GM21528 (cell line): ENCODE data around the gene RHO.

ENCODE experiments used
- ATAC-seq: cut with Tn5 transposase; IDR thresholded peaks from one replicate; pipeline ENCODE4 v1.9.1; 2021; ENCODE audit warnings: mild to moderate bottlenecking, moderate library complexity; ENCODE audit not compliant: unreplicated experiment, low FRiP score

RHO gene

GRCh38 chr3:129574206-129574605 is 45.8 kb downstream of the RHO start:
- no peak for ATAC-seq

- ATAC-seq, result no peak
Observed at GRCh38 chr3:129575233-129575996, 47.0 kb downstream of the RHO start.

GRCh38 chr3:129575997-129576384 is 47.6 kb downstream of the RHO start:
- ATAC-seq, result no peak

GRCh38 chr3:129576514-129577352 is 48.3 kb downstream of the RHO start:
- no peak for ATAC-seq

- ATAC-seq, result no peak
Observed at GRCh38 chr3:129577366-129577765, 48.9 kb downstream of the RHO start.

GRCh38 chr3:129577925-129578786 is 49.7 kb downstream of the RHO start:
- ATAC-seq, result no peak

GRCh38 chr3:129579991-129580390 is 51.6 kb downstream of the RHO start:
- ATAC-seq, result no peak

GRCh38 chr3:129581623-129582022 is 53.2 kb downstream of the RHO start:
- no peak for ATAC-seq

GRCh38 chr3:129582799-129583198 is 54.4 kb downstream of the RHO start:
- no peak for ATAC-seq

GRCh38 chr3:129583289-129583688 is 54.9 kb downstream of the RHO start:
- ATAC-seq, result no peak

GRCh38 chr3:129584631-129585030 is 56.2 kb downstream of the RHO start:
- no peak for ATAC-seq
